Osteoblast (primary cell): ENCODE measurements around the gene NACC2. TPM values are rescaled to one million over a fixed set of nuclear protein-coding genes. Genes with fewer than 3 reads are reported as not detected.
A peak's percentile ranks its signal among the peaks of the same experiment; 100 is the strongest.

ENCODE experiments used
- DNase-seq: peaks from one replicate; pipeline ENCODE4 v3.0.0; 2011; ENCODE audit warnings: low spot score, mixed read lengths; ENCODE audit not compliant: insufficient read length; ENCODE audit errors: missing footprints
- H2AFZ ChIP-seq: 2 replicates; pipeline ENCODE4 v1.6.0; 2011; ENCODE audit warnings: mild to moderate bottlenecking, low read length
- H3K27ac ChIP-seq: 2 replicates; pipeline ENCODE4 v1.5.1; 2011; ENCODE audit warnings: mild to moderate bottlenecking, low read depth, low read length, moderate library complexity
- H3K27me3 ChIP-seq: 2 replicates; pipeline ENCODE4 v1.6.0; 2012; ENCODE audit warnings: mild to moderate bottlenecking, control low read depth, inconsistent platforms, low read length, moderate library complexity; ENCODE audit not compliant: insufficient read depth
- H3K36me3 ChIP-seq: 2 replicates; pipeline ENCODE4 v1.5.1; 2011; ENCODE audit warnings: mild to moderate bottlenecking, low read length, control low read depth, moderate library complexity; ENCODE audit not compliant: insufficient read depth
- H3K4me1 ChIP-seq: 2 replicates; pipeline ENCODE4 v1.5.1; 2011; ENCODE audit warnings: mild to moderate bottlenecking, low read length, control low read depth, moderate library complexity; ENCODE audit not compliant: insufficient read depth
- H3K4me2 ChIP-seq: 2 replicates; pipeline ENCODE4 v1.6.0; 2011; ENCODE audit warnings: mild to moderate bottlenecking, low read length; ENCODE audit not compliant: insufficient read depth
- H3K4me3 ChIP-seq: fragments of 200-600 bp; sonication (generic); 3 replicates; pipeline ENCODE4 v1.5.1; 2012; ENCODE audit warnings: mild to moderate bottlenecking, low read length, inconsistent platforms; ENCODE audit not compliant: insufficient read depth
- H3K79me2 ChIP-seq: 2 replicates; pipeline ENCODE4 v1.6.0; 2012; ENCODE audit warnings: mild to moderate bottlenecking, low read length, control low read depth, inconsistent platforms; ENCODE audit not compliant: insufficient read depth
- H3K9me3 ChIP-seq: 2 replicates; pipeline ENCODE4 v1.5.1; 2011; ENCODE audit warnings: low read depth, low read length, control low read depth
- H4K20me1 ChIP-seq: 2 replicates; pipeline ENCODE4 v1.6.0; 2012; ENCODE audit warnings: mild to moderate bottlenecking, low read length, control low read depth; ENCODE audit not compliant: insufficient read depth
- CTCF ChIP-seq: IDR thresholded peaks from 2 replicates; pipeline ENCODE4 v1.5.1; 2011; ENCODE audit warnings: mild to moderate bottlenecking, low read depth, low read length, moderate library complexity; ENCODE audit errors: extremely low read depth
- total RNA-seq: library from RNA; depleted of rRNA; stranded (reverse); fragments of >200 nt; gene quantifications from 2 replicates; pipeline ENCODE4 v1.2.3, GENCODE V29; 2012

NACC2 gene
- 25.3 and 32.9 TPM in 2 replicates for total RNA-seq

- Histone ChIP-seq H3K36me3 (no peaks in the 10 kb centered on the region), H3K79me2 (peaks cover 41% of the 10 kb centered on the region), H2AFZ (peak within 1 kb of the TSS; percentile 46), H3K4me1 (peaks cover 10% of the 10 kb centered on the region), H3K4me3 (peak within 1 kb of the TSS; percentile 77), H3K27ac (peak within 1 kb of the TSS; percentile 56), H3K27me3 (no peaks in the 10 kb centered on the region), H4K20me1 (peaks cover 34% of the 10 kb centered on the region), H3K9me3 (no peaks in the 10 kb centered on the region), H3K4me2 (peak within 1 kb of the TSS; percentile 84)
- no peak for TF ChIP-seq CTCF
- DNase-seq, result peak; percentile 100
These were observed at the start of gene NACC2 for GRCh38 chr9:136095070-136096058. TSS of gene NACC2 (minus strand) at chr9:136095289. CDS start at chr9:136050521, 44,768 bp downstream.

- no peak overlapping the region for H3K4me3 ChIP-seq
- H2AFZ ChIP-seq, result no peak overlapping the region
- H3K27me3 ChIP-seq, result peaks cover 11% of the 10 kb centered on the region
- no peak overlapping the region for H3K27ac ChIP-seq
- no peak overlapping the region for H3K4me2 ChIP-seq
- no peaks in the 10 kb centered on the region for H3K9me3 ChIP-seq
- no peaks in the 10 kb centered on the region for H3K36me3 ChIP-seq
- H4K20me1 ChIP-seq, result no peaks in the 10 kb centered on the region
- no peaks in the 10 kb centered on the region for H3K79me2 ChIP-seq
- H3K4me1 ChIP-seq, result no peaks in the 10 kb centered on the region
- DNase-seq, result no peak
- TF ChIP-seq CTCF, result no peak
These were observed 49.4 kb upstream of the NACC2 start for GRCh38 chr9:136144450-136144849.

GRCh38 chr9:136143215-136144001, 48.3 kb upstream of the NACC2 start:
- Histone ChIP-seq H4K20me1 (no peaks in the 10 kb centered on the region), H3K27ac (no peak overlapping the region), H3K4me3 (no peak overlapping the region), H3K4me1 (no peaks in the 10 kb centered on the region), H3K9me3 (no peaks in the 10 kb centered on the region), H3K4me2 (no peak overlapping the region), H3K36me3 (no peaks in the 10 kb centered on the region), H2AFZ (no peak overlapping the region), H3K27me3 (peaks cover 11% of the 10 kb centered on the region), H3K79me2 (no peaks in the 10 kb centered on the region)
- peak; percentile 37 for TF ChIP-seq CTCF
- DNase-seq, result peak; percentile 92
